Epithelial cell of esophagus (primary cell): ENCODE data around the gene PANX2.

ENCODE experiments used
- DNase-seq: peaks from one replicate; pipeline ENCODE4 v3.0.0; 2010; ENCODE audit warnings: low read depth
- H3K4me3 ChIP-seq: 2 replicates; pipeline ENCODE4 v1.5.1; 2011; ENCODE audit warnings: mild to moderate bottlenecking, low read length, control low read depth
- CTCF ChIP-seq: IDR thresholded peaks from 2 replicates; pipeline ENCODE4 v1.5.1; 2011; ENCODE audit warnings: low read depth, mild to moderate bottlenecking, low read length, control low read depth, inconsistent platforms; ENCODE audit not compliant: insufficient read depth; ENCODE audit errors: missing control alignments

PANX2 gene

GRCh38 chr22:50170453-50171318, at the start of gene PANX2:
Gene PANX2 (plus strand): TSS chr22:50170731. CDS start chr22:50170731, 0 bp downstream.
- H3K4me3 ChIP-seq = peak within 1 kb of the TSS; percentile 26
- no peak for TF ChIP-seq CTCF
- DNase-seq = no peak

GRCh38 chr22:50121202-50121740, 49.3 kb upstream of the PANX2 start:
- H3K4me3 ChIP-seq = no peak overlapping the region
- no peak for DNase-seq
- TF ChIP-seq CTCF = no peak

GRCh38 chr22:50123119-50123518, 47.4 kb upstream of the PANX2 start:
- no peak overlapping the region for H3K4me3 ChIP-seq
- no peak for DNase-seq
- no peak for TF ChIP-seq CTCF

- no peak for DNase-seq
- no peak overlapping the region for H3K4me3 ChIP-seq
- no peak for TF ChIP-seq CTCF
Observed at GRCh38 chr22:50125029-50125428, 45.5 kb upstream of the PANX2 start.

- no peak for TF ChIP-seq CTCF
- no peak overlapping the region for H3K4me3 ChIP-seq
- no peak for DNase-seq
Observed at GRCh38 chr22:50129121-50129736, 41.3 kb upstream of the PANX2 start.

GRCh38 chr22:50131894-50132293, 38.6 kb upstream of the PANX2 start:
- H3K4me3 ChIP-seq = no peak overlapping the region
- DNase-seq = no peak
- no peak for TF ChIP-seq CTCF
